GF-D8 (cell line): ENCODE data around the gene RAB11FIP5.
"Not testable (repeated sequence)": the region's sequence is repeated elsewhere in the genome, so short reads cannot be mapped to it uniquely, and the experiment has no call there.

Experiments used
- DNase-seq: peaks from one replicate; lab custom pipeline; 2025; lab: John Stamatoyannopoulos, UW

The RAB11FIP5 gene

GRCh38 chr2:73111073-73112025 is 1.4 kb downstream of the RAB11FIP5 start:
- no peak for DNase-seq

- no peak for DNase-seq
Observed at GRCh38 chr2:73110168-73111072, 2.3 kb downstream of the RAB11FIP5 start.

- DNase-seq, result no peak
Observed at GRCh38 chr2:73109431-73110167, 3.1 kb downstream of the RAB11FIP5 start.

GRCh38 chr2:73107211-73107926 is 5.4 kb downstream of the RAB11FIP5 start:
- DNase-seq, result no peak

- no peak for DNase-seq
Observed at GRCh38 chr2:73106791-73107190, 6.0 kb downstream of the RAB11FIP5 start.

- no peak for DNase-seq
Observed at GRCh38 chr2:73105511-73105971, 7.2 kb downstream of the RAB11FIP5 start.

GRCh38 chr2:73104933-73105332 is 7.8 kb downstream of the RAB11FIP5 start:
- no peak for DNase-seq

GRCh38 chr2:73103018-73103542 is 9.7 kb downstream of the RAB11FIP5 start:
- DNase-seq, result peak; percentile 19

GRCh38 chr2:73101626-73102256 is 11.0 kb downstream of the RAB11FIP5 start:
- DNase-seq, result no peak

- DNase-seq, result no peak
Observed at GRCh38 chr2:73100956-73101355, 11.8 kb downstream of the RAB11FIP5 start.

- no peak for DNase-seq
Observed at GRCh38 chr2:73099486-73099885, 13.3 kb downstream of the RAB11FIP5 start.

- DNase-seq, result no peak
Observed at GRCh38 chr2:73095910-73096309, 16.8 kb downstream of the RAB11FIP5 start.

- not testable (repeated sequence) for DNase-seq
Observed at GRCh38 chr2:73093601-73094218, 19.0 kb downstream of the RAB11FIP5 start.

GRCh38 chr2:73092146-73092783 is 20.5 kb downstream of the RAB11FIP5 start:
- no peak for DNase-seq

GRCh38 chr2:73091696-73092095 is 21.1 kb downstream of the RAB11FIP5 start:
- DNase-seq, result no peak

GRCh38 chr2:73091164-73091563 is 21.6 kb downstream of the RAB11FIP5 start:
- DNase-seq, result no peak

GRCh38 chr2:73089270-73090030 is 23.3 kb downstream of the RAB11FIP5 start:
- DNase-seq, result no peak

GRCh38 chr2:73088703-73089102 is 24.0 kb downstream of the RAB11FIP5 start:
- DNase-seq, result no peak

- DNase-seq, result no peak
Observed at GRCh38 chr2:73088211-73088610, 24.5 kb downstream of the RAB11FIP5 start.
